GM21576 (cell line): ENCODE measurements around the gene CA12.

Experiments
- ATAC-seq: cut with Tn5 transposase; IDR thresholded peaks from one replicate; pipeline ENCODE4 v1.9.1; 2021; ENCODE audit warnings: mild to moderate bottlenecking, moderate library complexity; ENCODE audit not compliant: unreplicated experiment

The CA12 gene

DNA sequence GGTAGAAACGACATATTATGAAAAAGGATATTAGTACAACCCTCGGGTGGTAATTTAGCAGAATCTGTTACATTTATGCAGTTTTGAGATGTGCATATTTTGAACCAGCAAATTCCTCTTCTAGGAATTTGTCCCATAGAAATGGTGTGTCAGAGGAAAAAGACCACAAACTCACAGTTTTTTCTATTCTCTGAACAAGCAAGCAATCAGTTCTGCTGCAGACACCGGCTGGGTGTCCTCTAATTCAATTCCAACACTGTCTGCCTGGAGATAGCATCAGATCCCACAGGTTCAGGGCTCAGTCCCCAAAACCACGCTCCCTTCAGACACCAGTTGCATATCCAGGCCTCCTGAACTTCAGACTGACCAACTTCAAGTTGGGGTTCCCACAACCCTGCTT is 67.8 kb downstream of the CA12 start:
- ATAC-seq = no peak

DNA sequence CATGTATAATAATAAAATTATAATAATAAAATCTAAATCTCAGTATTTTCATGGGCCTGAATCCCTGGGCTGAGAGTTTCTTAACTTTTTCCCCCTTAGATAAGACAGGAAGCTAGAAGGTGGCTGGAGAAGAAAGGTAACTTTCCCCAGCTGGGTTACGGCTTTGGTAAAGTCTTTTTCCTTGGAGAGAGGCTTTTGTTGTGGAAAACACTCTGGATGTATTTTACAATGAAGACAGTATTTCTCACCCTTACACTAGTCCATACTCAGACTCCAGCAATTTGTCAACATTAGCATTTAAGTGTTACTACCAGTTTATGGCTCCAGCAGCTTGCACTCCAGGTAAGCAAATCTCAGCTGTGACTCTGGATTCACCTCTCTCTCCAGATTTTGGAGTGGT is 69.4 kb downstream of the CA12 start:
- no peak for ATAC-seq

DNA sequence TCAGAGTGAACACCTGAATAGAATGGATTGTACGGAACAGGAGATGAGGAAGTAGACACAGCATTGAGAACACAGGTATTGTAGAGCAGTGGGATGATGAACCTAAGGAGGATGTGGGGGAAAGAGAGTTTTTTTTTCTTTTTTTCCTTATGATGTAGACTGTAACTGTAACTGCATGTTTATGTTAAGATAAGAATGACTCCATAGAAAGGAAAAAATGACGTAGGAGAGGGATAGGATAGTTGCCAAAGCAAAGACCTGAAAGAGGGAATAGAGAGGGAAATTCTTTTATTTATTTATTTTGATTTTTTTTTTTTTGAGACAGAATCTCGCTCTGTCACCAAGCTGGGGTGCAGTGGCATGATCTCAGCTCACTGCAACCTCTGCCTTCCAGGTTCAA is 71.0 kb downstream of the CA12 start:
- ATAC-seq = no peak

DNA sequence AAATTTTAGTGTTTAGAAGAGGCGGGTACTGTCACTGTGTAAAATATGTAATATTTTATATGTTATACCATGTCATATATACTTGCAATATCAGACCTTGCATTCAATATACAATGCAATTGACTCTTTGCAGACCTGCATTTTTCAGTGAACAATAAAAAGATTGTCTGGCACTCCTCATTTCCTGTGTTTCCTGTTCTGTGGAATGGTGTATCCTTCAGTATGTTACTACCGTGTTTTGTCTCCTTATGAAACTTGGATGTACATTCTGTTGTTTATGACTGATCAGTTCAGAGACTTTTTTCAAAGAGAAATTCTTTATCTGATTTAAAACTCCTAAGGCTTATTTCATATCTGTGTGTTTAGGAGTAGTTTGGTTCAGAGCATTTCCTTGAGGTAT is 72.7 kb downstream of the CA12 start:
- no peak for ATAC-seq

DNA sequence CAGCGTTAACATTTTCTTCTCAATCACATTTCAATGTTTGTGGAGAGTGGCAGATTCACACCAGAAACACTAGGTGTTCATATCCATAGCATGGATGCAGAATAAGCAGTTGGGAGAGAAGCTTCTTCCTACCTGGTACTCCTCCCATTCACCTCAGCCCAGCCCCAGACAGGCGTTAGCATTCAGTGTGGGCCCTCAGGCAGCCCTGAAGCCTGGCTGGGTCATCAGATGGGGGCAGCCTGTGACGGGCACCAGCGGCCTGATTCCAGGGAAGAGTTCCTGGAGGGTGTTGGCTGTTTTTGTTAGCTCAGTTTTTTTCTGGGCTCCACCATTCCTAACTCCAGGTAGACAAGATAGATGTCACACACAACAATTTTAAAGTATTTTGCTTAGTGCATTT is 73.2 kb downstream of the CA12 start:
- no peak for ATAC-seq

DNA sequence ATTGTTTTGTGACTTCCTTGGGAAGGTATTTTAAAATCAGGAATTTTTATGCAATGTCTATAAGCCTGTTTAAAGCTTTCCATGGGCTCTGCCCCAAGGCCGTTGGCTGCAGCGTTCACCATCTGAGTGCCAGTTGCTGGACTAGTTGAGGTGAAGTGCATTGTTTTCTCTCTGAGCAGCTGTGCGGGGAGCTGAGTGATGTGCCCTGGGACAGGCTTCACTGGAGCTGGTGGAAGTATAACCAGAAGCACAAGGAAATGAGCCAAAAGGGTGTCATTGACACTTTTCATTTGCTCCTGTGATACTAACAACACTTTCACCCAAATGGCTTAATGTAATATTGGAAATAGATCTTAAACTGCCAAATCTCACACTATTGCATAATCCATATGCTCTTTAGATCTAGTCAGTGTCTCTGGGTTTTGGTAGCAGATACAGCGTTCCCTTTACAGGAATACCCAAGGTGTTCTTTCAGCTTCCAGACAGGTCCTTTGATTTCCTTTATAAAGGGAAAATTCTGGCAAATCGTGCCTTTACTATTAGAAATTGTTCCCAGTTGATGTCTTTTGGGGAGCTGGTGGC is 75.1 kb downstream of the CA12 start:
- ATAC-seq = no peak

DNA sequence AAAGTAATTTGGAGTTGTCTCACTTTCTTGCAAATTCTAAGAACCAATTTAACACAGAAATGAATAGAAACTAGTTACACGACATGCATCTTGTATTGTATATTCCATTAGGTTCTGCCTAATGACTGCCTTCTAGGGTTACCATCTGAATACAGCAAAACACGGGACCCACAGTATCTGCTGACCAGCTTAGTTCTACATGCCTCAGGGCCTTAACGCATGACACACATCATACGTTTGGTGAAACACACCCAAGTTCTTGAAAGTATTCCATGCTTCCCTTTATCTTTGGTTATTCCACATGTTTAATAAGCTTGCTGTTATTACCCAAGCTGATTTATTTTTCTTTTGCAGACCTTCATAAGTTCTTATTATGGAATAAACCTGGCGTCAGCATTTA is 76.4 kb downstream of the CA12 start:
- no peak for ATAC-seq

DNA sequence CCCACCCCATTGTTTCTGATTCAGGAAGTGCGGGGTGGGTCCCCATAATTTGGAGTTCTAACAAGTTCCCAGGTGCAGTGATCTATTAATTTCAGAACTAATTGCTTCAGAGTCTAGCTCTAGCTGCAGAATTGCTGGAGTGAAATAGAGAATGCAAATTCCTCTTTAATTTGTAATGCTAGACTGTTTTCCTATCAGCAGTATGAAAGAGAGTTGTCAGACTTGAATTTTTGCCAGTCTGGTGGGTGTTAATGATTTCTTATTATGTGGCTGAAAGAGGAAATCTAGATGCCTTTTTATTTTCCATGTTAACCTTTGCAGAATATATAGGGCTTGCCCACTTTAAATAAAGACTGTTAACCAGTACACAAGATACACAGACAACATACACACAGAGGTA is 80.6 kb downstream of the CA12 start:
- no peak for ATAC-seq

DNA sequence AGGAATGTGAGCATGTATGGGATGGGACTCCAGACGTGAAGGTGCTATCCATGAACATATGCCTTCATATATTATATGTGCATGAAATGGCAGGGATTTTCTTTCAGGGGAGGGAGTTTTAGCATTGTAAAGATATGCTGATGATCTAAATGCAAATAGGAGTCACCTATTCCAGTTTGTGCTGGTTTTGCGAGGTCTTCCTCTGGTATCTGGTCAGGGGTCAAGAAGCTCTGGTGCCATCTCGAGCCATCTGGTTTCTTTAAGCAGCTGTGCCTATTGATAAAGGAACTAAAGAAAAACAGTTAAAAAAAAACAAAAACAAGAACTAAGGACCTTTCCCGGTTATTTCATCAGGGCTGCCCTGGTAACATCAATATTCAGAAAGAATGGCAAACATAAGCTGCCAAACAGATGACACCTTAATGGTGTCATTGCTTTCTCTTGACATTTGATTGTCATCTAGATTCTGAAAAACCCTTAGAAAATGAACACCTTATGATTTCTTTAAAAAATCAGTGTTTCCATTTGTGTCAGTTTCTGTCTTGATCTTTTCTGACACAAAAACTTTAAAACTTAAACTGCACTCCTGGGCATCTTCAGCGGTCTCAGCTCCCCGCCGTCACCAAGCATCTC is 81.6 kb downstream of the CA12 start:
- no peak for ATAC-seq

DNA sequence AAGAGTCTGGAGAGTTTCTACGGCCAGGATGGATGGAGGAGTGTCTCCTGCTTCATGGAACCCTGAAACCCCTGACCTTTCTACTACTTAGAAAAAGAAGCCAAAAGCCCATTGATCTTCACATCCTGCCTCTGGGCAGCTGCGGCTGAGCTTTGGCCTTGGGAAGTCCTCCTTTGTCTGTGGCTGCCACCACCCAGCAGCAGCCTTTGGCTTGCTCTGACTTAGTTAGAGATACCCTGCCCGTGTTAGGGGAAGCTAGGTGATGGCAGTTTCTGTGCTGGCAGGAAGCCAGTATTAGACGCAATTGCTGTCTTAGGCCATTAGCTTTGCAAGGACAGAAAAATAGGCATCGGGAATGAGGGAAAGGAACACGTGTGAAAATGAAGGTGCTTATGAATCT is 85.5 kb downstream of the CA12 start:
- no peak for ATAC-seq

DNA sequence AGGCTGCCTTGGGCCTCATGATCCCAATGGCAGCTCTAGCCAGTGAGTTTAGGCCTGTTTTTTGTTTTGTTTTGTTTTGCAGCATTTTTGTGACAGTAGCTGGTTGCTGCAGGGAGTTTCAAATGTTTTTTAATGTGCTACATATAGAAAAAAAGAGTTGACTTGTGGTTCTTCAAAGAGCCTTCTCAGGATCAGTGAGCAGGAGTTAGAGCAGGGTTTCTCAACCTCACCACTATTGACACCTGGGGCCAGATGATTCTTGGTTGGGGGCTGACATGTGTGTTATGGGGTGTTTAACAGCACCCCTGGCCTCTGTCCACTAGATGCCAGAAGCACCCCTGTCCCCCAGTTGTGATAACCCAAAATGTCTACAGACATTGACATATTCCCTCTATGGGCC is 86.3 kb downstream of the CA12 start:
- ATAC-seq = no peak

DNA sequence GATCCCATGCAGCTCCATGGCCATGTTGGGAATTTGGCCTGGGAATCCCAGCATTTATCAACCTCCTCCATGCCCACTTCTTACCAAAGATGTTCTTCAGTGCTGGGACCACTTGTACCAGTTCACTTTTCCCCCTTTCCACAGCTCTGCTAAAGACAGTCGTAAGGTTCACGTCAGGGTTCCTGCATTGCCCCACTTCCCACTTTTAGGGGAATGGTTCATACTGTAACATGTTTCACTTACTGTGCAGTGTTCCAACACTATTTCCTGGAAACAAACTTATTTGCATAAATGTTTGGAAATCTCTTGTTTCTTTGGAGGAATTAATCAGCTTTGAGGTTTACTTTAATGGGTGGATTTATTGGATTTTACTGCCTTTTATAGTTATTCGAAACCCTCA is 87.3 kb downstream of the CA12 start:
- no peak for ATAC-seq

DNA sequence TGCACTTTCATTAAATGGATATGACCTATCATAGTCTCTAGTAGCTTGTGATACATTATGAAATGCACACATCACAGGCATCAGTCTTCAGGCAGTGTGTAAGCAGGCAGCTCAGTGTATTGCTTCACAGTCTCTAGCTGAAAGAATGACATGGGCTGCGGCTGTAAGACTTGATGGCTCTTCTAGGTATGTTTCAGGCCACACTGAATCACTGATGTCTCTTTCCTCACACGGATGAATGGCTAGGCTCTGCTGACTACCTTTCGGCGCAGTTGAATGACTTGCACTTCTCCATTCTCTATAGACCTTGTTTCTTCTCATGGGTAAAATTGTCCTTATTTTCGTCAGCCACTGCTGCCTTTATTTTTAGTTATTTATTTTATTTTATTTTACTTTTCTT is 88.9 kb downstream of the CA12 start:
- no peak for ATAC-seq

DNA sequence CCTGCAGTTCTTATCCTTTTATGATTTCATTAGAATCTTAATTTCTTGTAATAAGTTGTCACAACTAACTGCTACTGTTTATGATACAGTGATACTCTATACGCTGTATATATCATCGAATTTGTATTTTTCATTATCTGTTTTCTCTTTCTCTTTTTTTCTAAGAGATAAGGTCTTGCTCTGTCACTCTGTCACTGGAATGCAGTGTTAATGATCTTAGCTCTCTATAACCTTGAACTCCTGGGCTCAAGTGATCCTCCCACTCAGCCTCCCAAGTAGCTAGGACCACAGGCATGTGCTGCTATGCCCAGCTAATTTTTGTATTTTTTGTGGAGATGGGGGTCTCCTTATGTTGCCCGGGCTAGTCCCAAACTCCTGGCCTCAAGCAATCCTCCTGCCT is 89.4 kb downstream of the CA12 start:
- no peak for ATAC-seq

DNA sequence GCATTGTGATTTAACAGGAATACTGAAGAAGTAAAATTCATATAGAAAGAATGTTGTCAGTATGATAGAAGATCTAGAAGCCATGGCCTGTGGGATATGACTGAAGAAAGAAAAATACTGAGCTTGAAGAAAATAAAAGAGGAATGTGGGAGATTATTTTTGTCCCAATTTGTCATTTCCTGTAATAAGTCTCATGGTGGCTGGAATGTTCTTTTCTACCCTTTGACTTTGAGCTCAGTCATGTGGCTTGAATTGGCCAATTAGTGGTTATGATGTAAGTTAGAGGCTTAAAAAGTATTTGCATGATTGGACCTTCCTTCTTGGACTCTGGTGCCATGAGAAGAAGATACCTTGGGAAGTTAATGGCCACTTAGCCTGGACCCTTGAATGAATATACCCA is 90.1 kb downstream of the CA12 start:
- ATAC-seq = no peak

DNA sequence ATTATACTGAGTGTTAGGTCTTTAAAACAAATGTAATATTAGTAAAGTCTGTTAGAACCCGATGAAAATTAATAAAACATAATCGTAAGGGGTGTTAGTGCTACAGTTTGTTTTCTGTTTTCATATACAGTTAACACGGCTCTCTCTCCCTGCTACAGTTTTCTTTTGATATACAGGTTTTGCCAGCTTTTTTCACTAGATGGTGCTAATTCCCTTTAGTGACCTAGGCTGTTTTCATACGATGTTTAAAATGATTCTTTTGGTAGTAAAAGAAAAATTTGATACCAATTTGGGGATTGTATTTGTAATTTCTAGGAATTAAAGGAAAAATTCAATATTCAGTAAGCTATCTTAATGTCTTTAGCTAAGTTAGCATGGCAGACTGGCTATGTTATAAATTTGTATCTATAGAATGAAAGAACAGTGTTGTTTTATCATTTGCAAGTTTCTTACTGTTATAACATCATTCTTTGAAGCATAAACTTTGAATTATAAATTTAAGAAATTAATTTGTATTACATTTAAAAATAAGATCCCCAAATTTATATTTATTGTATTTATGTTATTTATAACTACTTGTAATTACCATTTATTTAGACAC is 92.8 kb downstream of the CA12 start:
- ATAC-seq = no peak

DNA sequence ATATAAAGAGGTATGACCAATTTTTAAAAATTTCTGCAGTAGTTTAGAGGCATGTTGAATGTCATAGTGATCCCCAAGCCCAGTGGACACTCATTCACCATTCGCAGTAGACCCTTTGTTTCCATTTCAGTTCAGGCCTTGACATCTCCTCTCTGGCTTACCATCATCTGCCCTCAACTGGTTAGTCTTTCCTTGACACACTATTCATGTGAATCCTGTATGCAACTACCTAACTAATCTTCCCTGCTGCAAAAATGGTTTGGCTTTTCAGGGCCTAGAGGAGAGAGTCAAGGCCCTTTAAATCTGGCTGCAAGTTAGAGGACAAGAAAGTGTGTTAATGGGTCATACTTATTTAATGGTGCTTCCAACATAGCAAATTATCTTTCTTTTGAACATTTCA is 93.3 kb downstream of the CA12 start:
- ATAC-seq = no peak

DNA sequence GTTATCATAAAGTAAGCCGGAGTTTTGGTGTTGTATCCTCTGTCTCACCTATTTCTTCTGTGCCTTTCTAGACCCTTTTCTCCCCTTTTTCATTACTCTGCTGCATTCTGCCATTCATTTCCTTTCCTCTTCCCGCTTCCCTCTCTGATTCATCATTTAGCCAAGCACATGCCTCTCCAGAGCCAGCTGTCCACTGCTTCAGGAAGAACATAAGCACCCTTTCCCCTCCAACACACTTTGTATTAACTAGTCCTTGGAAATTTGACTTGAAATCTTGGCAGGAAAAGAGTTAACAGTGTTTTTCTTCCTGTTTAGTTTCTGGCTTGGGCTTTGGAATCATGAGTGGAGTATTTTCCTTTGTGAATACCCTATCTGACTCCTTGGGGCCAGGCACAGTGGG is 94.5 kb downstream of the CA12 start:
- no peak for ATAC-seq

DNA sequence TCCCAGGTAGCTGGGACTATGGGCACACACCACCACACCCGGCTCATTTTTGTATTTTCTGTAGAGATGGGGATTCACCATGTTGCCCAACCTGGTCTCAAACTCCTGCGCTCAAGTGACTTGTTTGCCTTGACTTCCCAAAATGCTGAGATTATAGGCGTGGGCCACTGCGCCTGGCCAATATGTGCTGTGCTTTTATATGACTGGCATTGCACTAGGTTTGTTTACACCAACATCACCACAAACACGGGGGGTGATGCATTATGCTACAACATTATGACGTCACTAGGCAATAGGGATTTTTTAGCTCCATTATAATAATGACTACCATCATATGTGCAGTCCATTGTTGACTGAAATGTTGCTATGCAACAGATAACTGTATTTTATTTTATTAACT is 97.3 kb downstream of the CA12 start:
- ATAC-seq = no peak

DNA sequence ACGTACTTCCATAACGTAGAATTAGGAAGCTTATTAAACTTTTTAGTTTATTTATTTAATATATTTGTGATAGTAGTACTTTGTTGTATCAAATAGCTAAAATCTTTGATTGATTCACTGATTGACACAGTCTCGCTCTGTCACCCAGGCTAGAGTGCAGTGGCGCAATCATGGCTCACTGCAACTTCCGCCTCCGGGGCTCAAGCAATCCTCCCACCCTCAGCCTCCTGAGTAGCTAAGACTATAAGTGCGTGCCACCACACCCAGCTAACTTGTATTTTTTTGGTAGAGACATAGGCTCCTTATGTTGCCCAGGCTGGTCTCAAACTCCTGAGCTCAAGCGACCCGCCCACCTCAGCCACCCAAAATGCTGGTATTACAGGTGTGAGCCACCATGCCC is 98.5 kb downstream of the CA12 start:
- ATAC-seq = no peak

DNA sequence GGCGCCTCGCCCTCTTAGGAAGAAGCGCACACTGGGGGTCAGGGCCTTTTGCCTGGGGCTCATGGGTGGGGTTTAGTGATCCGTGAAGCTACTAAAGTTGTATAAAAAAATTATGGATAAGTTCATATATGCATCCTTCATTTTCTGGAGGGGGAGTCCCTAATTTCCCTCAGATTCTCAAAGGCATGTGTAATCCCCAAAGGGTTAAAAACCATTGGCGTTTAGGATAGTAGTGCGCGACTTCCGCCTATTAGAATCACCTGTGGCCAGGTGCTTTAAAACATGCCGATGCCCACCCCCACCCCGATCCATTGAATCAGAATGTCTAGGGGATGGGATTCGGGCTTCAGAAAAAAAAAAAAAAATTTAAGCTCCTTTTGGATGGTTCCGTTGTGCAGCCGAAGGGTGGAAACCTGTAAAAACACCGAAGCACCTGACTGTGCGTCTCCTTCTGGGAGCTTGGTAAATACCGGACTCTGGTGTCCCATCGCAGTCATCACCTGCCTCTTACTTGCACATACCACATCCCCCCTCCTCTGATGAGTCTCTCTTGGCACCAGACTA is 103.7 kb downstream of the CA12 start:
- ATAC-seq = no peak

DNA sequence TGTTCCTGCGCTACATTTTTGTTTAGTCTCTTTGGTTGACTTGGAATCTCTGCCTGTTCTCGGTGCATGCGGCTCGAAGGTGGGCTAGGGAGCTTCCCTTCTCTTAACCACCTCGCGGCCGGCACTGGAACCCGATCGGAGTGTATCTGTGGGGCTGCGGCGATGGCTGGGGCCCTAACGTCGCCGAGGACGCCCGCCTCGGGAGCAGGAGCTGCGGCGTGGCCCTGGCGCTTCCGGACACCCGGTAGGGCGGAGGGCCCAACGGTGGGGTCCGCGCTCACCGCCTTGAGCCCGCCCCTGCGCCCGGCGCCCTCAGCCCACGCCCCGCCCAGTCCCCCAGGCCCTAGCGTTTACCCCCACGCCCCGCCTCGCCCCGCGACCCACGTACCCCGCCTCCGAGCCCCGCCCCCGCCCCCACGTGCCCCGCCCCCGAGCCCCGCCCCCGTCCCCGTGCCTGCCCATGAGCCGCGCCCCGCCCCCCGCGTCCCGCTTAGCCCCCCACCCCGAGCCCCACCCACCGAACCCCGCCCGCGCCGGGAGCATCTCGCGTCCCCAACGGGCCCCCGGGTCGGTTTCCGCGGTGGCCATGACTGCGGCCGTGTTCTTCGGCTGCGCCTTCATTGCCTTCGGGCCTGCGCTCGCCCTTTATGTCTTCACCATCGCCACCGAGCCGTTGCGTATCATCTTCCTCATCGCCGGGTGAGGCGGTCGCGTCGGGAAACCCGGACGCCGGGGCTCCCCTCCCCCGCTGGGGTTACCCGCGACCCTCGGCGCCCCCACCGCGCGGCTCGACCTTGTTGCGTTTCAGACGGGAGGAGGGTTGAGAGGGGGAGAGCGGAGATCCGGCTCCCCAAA is 104.4 kb downstream of the CA12 start, which contains the start of gene APH1B:
TSS of gene APH1B (plus strand) at position 568 of the 855 bp plus-strand sequence. CDS start at position 587, 19 bp downstream.
- ATAC-seq = peak; percentile 51
